ENCODE data around the gene GAGE12E.
"Not testable (repeated sequence)": the region's sequence is repeated elsewhere in the genome, so short reads cannot be mapped to it uniquely, and the experiment has no call there.

GAGE12E gene

GRCh38 chrX:49550989-49551388 lies at the start of gene GAGE12E:
Gene GAGE12E (plus strand): TSS chrX:49551289. CDS start chrX:49552444, 1,155 bp downstream.
- not testable (repeated sequence) for DNase-seq (ENCODE audit: low spot score)

GRCh38 chrX:49531877-49532276 lies 19.2 kb upstream of the GAGE12E start, which contains the start of gene GAGE12C:
Gene GAGE12C (plus strand): TSS chrX:49532177. CDS start chrX:49533332, 1,155 bp downstream.
- DNase-seq (ENCODE audit: low spot score); H3K27ac ChIP-seq; H3K4me3 ChIP-seq: not testable (repeated sequence)

More at GRCh38 chrX:49550989-49551388, at the start of gene GAGE12E:
- H3K27ac ChIP-seq, H3K4me3 ChIP-seq: not testable (repeated sequence)

- H3K4me3 ChIP-seq; H3K27ac ChIP-seq; DNase-seq (ENCODE audit: low spot score): not testable (repeated sequence)
Measured at GRCh38 chrX:49541433-49541832, 9.7 kb upstream of the GAGE12E start, which contains the start of gene GAGE12D. Gene GAGE12D (plus strand): TSS chrX:49541733. CDS start chrX:49542888, 1,155 bp downstream.

GRCh38 chrX:49560542-49560941 lies 9.5 kb downstream of the GAGE12E start, which contains the start of gene GAGE12F:
Gene GAGE12F (plus strand): TSS chrX:49560842. CDS start chrX:49561997, 1,155 bp downstream.
- H3K4me3 ChIP-seq; H3K27ac ChIP-seq; DNase-seq (ENCODE audit: low spot score): not testable (repeated sequence)

- H3K4me3 ChIP-seq; H3K27ac ChIP-seq; DNase-seq (ENCODE audit: low spot score): not testable (repeated sequence)
Measured at GRCh38 chrX:49568728-49569127, 17.6 kb downstream of the GAGE12E start.

GRCh38 chrX:49569152-49569551 lies 18.1 kb downstream of the GAGE12E start:
- H3K27ac ChIP-seq; DNase-seq (ENCODE audit: low spot score); H3K4me3 ChIP-seq: not testable (repeated sequence)

GRCh38 chrX:49570100-49570499 lies 19.0 kb downstream of the GAGE12E start, which contains the start of gene GAGE12G:
Gene GAGE12G (plus strand): TSS chrX:49570400. CDS start chrX:49571555, 1,155 bp downstream.
- H3K27ac ChIP-seq; H3K4me3 ChIP-seq; DNase-seq (ENCODE audit: low spot score): not testable (repeated sequence)

- not testable (repeated sequence) for DNase-seq (ENCODE audit: low spot score); H3K4me3 ChIP-seq; H3K27ac ChIP-seq
Measured at GRCh38 chrX:49579649-49580048, 28.6 kb downstream of the GAGE12E start, which contains the start of gene GAGE12H. Gene GAGE12H (plus strand): TSS chrX:49579949. CDS start chrX:49581104, 1,155 bp downstream.

GRCh38 chrX:49589196-49589595 lies 38.1 kb downstream of the GAGE12E start, which contains the start of gene GAGE2A:
Gene GAGE2A (plus strand): TSS chrX:49589496. CDS start chrX:49590651, 1,155 bp downstream.
- not testable (repeated sequence) for H3K4me3 ChIP-seq; H3K27ac ChIP-seq; DNase-seq (ENCODE audit: low spot score)

- not testable (repeated sequence) for H3K4me3 ChIP-seq; DNase-seq (ENCODE audit: low spot score)
Measured at GRCh38 chrX:49589769-49590478, 38.8 kb downstream of the GAGE12E start.

GRCh38 chrX:49590488-49590887 lies 39.4 kb downstream of the GAGE12E start:
- not testable (repeated sequence) for DNase-seq (ENCODE audit: low spot score); H3K27ac ChIP-seq; H3K4me3 ChIP-seq

More at GRCh38 chrX:49589769-49590478, 38.8 kb downstream of the GAGE12E start:
- H3K27ac ChIP-seq = not testable (repeated sequence)

GRCh38 chrX:49598720-49599119 lies 47.6 kb downstream of the GAGE12E start, which contains the start of gene GAGE1:
Gene GAGE1 (plus strand): TSS chrX:49599020. CDS start chrX:49600175, 1,155 bp downstream.
- DNase-seq (ENCODE audit: low spot score); H3K4me3 ChIP-seq; H3K27ac ChIP-seq: not testable (repeated sequence)
